Measurements from ENCODE around the gene INSYN2B.

INSYN2B gene

DNA sequence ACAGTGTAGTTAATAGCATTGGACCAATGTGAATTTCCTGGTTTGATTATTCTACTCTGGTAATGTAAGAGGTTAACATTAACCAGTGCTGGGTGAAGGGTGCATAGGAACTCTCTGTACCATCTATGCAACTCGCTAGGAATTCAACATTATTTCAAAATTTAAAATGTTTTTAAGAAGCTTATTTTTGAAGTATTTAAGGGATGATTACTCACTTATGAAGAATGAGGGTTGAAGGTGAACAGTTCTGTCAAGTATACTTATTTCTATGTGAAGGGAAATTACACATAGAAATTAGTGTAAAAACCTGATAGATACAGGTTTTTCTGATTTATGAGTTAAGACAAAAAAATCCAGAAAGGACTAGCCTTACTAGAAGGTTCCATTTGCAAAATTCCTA lies 165.8 kb downstream of the INSYN2B start:
- no peak for TF ChIP-seq CTCF (IDR thresholded peaks at IDR 0.05; ENCODE audit: low read depth, low read length, missing control alignments)
- H3K4me3 ChIP-seq (replicated peaks; ENCODE audit: low read depth, low read length), result no peak overlapping the region
- no peak for DNase-seq (ENCODE audit: extremely low read depth, low read depth)
